ENCODE data around the gene CDYL.
"Not testable (repeated sequence)": the region's sequence is repeated elsewhere in the genome, so short reads cannot be mapped to it uniquely, and the experiment has no call there.

CDYL gene

DNA sequence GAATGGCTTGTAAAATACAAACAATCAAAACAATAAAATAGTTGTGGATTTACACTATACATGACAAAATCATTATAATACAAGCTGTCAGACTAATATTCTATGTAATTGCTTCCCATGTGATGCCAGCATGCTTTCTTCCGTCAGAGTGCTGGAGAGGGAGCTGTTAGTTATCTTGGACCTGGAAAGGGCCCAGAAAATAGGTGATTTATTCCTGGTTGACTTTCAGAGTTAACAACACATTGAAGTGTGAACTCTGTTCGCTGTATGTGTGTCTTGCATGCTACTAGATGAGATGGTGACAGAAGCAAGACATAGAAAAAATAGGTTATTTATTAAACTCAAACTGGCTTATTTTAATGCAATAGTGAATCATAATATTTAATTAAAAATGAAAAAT is 70.2 kb downstream of the CDYL start:
- no peak for DNase-seq (ENCODE audit: low read depth in 2 of 2)

DNA sequence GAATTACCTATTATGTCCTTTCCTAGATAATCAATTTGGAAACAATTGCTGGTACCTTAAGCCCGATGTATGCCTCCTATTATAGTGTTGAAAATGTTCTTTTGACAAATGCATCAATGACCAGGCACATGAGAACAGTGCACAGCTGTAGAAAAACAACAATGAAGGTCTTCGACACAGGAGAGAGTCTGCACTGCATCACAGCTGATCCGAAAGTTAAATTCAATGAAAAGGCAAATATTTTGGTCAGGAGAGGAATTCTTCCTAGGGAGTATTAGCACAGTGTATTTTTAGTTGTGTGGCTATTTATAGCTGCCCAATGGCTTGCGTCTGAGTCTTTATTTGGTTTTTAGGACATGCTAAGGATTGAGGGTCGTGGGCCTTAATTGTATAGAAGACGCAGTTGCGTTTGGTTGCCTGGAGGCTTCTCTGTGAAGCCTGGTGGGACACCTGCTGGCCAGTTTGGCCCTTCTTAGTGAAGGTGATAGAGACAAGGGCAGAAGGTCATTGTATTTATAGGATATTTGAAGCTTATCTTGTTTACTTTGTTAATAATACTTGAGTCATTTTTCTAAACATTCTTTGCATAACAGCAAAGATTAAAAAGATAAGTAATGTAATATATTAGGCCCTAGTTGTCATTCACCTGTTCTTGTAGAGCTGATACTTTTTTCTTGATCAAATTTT is 72.3 kb downstream of the CDYL start:
- DNase-seq (ENCODE audit: low read depth in 2 of 2) = no peak

DNA sequence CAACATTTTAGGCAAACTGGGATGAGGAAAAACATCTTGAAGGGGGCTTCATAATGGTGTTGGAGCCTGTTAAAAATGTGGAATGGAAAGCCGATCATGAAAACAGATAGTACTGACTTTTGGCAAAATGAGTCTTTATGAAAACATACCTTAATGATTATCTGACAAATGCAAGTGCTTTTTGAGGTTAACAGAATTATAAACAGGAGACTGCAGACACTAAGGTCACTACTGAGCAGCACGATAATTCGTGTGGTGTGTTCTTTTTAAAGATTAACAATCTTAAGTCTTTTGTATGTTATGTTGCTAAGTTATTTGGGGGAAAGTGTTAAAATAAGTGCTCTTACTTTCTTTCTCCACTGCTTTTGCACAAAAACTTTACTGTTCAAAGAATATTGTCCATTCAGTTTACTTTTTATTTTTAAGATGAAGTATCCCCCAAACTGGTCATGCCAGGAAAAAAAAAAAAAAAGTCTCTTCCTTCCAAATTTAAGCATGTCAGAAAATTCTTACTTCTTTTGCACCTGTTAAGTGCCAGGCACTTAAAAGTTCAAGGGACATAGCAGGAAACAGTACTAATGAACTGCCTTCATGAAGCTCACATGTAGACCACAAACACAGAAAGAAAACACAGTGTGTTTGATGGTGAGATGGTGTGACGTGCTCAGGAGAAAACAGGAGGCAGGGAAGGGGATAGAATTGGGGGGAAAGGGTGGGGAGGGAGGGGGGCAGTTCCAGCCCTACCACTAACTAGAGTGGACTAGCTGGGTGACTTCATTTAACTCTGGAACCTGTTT is 73.2 kb downstream of the CDYL start:
- no peak for DNase-seq (ENCODE audit: low read depth in 2 of 2)

DNA sequence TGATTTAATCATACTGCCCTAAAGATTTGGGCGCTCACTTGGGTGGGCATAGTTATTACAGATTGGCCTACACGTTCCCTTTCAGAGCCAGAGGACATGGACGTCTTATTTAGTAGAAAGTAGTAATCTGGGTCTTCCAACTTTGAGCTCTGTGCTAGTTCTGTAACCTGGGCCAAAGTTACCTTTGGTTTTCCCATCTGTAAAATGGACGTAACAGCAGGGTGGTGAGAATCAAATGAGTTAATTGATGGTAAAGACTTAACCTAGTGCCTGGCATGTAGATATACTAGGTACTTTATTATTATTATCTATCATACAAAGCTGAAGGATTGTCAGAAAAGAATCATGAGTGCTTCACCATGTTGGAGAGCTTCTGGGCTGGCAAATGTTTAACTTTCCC is 74.8 kb downstream of the CDYL start:
- no peak for DNase-seq (ENCODE audit: low read depth in 2 of 2)

DNA sequence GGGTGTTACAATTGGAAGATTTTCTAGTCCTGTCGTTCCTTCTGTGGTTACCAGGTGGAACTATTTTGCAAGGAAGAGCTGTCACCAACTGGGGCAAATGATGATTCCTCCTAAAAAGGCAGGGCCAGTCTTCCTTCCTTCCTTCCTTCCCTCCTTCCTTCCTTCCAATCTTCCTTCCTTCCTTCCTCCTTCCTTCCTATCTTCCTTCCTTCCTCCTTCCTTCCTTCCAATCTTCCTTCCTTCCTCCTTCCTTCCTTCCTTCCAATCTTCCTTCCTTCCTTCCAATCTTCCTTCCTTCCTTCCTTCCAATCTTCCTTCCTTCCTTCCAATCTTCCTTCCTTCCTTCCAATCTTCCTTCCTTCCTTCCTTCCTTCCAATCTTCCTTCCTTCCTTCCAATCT is 76.0 kb downstream of the CDYL start:
- DNase-seq (ENCODE audit: low read depth in 2 of 2) = not testable (repeated sequence)

DNA sequence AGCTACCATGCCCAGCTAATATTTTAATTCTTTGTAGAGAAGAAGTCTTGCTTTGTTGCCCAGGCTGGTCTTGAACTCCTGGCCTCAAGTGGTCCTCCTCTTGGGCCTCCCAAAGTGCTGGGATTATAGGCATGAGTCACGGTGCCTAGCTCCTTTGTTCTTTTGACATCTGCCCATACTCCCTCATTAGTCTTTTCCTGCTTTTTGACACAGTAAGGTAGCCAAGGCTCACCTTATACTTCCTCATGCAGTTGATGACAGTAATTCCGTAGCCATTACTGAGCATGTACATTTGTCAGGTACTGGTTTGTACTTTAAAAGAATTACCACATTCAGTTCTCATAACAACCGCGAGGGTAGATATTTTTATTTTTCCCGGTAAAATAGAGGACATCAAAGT is 76.7 kb downstream of the CDYL start:
- no peak for DNase-seq (ENCODE audit: low read depth in 2 of 2)

DNA sequence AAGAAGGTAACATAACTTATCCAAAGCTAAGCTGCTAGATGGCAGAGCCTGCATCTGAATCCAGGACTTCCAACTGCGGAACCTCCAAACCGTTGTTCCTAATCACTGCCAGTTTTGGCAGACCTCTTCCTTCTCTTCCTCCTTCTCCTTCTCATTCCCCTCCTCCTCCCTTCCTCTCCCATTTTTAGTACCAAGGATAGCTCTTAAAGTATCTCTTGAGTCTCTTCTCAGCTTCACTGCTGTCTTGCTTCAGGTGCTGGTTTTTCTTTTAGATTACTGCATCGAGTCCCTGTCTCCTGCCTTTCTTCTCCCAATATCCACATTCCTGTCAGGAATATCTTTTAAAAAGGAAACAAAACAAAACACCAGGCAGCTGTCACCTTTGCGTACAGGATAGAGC is 77.1 kb downstream of the CDYL start:
- DNase-seq (ENCODE audit: low read depth in 2 of 2) = no peak

DNA sequence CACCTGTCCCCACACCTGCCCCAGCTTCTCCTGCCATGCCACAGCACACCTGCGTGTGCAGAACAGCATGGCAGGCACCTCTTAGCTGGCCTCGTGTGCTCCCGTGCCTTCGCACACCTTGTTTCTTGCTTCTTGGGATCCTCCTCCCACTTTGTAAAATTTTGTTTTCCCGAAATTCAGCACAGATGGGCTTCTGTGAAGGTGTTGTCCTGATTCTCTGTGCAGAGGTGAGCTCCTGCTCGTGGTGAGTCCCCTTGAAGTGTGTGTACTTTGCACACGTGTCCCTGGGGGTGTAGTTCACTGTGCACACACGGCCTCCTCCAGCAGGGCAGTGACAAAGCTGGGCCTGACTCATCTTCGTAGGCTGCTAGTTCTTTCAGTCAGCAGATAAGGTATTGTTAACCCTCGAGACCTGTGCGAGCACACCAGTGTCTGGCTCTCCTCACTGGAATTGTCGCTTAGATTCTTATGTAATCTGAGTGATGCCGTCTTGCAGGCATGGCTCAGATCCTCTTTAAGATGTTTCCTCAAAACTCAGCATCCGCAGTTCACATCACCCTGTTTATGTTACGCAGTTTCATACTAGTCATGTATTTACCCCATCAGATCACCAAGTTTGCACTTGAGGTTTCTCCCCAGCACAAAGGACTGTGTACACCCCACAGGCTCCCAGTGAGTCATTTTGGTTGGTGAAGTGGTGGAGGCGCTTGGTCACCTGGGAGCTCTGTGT is 77.7 kb downstream of the CDYL start:
- no peak for DNase-seq (ENCODE audit: low read depth in 2 of 2)

DNA sequence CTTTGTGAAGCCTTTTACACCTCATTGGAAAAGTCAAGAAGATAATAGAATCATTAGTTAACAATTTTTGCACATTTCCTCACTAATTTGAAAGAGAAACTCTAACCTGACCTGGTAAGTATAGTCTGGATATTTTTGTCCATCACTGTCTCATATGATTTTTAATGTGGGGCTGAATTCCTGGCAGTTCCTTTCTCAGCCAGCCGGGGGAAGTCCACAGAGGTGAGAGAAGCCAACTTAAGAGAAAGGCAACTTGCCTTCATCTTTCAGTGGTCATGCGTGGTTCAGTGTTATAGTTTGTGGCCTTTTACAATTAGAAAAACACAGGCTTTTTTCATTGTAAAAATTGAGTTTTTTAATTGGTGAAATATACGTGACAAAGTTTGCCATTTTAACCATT is 80.6 kb downstream of the CDYL start:
- DNase-seq (ENCODE audit: low read depth in 2 of 2) = no peak

DNA sequence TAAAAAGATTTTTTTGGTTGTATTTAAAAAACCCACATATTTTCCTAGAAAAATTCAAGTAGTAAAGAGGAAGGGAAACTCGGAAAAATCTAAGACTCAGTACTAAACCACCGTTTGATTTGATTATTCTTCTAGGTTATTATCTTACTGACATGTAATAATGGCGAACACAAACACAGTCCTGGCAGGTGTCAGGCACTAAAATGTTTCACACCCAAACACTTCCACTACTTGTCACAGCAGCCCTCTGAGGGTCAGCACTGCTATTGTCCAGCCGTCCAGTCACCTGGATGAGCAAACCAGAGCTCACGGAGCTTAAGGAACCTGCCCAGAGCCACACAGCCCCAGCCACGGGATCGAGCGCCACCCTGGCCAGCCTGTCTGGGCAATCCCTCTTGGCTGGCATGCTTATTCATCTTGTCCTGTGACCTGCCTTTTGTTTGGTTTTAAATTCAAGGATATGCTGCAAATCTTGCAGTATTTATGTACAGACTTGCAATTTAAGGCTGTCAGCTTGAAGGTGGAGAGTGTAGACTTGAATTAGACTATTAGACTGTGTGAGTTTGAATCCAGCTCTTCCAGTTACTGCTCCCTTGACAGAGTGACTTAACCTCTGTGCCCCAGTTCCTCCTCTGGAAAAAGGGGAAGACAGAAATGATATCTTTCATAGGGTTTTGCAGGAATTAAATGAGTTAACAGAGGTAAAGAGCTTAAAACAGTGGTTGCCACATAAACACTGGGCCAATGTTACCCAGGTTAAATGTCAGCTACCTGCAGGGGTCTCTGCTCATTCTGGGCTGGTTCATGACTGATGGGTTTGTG is 82.2 kb downstream of the CDYL start:
- DNase-seq (ENCODE audit: low read depth in 2 of 2) = no peak

DNA sequence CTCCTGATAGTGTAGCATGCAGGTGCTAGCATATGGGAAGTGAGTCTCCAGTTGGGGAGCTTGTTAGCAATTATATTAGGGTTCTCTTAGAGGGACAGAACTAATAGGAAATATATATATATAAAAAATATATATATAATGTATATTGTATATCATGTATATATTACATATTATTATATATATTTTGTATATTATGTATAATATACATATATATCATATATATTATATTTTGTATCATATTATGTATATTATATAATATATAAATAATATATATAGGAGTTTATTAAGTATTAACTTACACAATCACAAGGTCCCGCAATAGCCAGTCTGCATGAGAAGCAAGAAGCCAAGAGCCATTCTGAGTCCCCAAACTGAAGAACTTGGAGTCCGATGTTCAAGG is 84.2 kb downstream of the CDYL start:
- no peak for DNase-seq (ENCODE audit: low read depth in 2 of 2)

DNA sequence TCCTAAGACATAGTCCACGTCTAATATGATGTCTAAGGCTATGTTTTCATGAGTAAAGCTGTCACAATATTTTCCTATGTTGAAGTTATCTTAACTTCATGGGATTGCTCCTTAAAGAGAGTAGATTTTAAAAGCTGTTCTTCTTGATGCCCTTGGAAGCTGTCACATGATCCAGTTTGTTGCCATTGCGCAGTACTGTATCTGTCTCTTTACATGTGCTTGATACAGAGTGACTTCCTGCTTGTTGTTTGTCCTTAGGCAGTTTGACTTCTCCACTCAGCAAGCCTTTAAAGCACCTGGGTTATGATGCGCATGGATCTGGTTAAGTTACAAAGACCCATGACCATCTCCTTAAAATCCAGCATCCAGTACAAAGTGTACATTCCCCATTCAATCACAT is 85.4 kb downstream of the CDYL start:
- DNase-seq (ENCODE audit: low read depth in 2 of 2) = no peak

DNA sequence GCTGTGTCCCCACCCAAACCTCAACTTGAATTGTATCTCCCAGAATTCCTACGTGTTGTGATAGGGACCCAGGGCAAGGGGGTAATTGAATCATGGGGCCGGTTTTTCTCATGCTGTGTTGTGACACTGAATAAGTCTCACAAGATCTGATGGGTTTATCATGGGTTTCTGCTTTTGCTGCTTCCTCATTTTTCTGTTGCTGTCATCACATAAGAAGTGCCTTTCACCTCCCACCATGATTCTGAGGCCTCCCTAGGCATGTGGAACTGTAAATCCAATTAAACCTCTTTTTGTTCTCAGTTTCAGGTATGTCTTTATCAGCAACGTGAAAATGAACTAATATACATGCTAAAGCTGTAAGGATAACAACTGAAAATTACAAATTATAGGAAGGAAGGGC is 88.3 kb downstream of the CDYL start:
- DNase-seq (ENCODE audit: low read depth in 2 of 2) = no peak

DNA sequence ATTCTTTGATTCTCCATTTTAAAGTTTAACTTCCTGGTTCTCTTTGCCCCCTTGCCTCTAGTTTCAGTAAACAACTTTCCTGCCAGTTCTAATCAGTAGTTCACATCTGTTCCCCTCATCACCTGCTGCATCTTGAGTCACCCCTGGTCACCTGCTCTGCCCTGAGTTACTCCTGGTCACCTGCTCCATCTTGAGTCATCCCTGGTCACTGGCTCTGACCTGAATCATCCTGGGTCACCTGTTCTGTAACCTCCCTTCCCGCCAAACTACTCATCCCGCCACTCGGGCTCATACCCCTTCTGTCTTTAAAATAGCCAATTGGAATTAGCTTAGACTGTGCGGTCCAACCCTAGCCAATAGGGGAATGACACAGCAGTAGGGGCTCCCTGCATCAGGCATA is 88.8 kb downstream of the CDYL start:
- DNase-seq (ENCODE audit: low read depth in 2 of 2) = not testable (repeated sequence)

DNA sequence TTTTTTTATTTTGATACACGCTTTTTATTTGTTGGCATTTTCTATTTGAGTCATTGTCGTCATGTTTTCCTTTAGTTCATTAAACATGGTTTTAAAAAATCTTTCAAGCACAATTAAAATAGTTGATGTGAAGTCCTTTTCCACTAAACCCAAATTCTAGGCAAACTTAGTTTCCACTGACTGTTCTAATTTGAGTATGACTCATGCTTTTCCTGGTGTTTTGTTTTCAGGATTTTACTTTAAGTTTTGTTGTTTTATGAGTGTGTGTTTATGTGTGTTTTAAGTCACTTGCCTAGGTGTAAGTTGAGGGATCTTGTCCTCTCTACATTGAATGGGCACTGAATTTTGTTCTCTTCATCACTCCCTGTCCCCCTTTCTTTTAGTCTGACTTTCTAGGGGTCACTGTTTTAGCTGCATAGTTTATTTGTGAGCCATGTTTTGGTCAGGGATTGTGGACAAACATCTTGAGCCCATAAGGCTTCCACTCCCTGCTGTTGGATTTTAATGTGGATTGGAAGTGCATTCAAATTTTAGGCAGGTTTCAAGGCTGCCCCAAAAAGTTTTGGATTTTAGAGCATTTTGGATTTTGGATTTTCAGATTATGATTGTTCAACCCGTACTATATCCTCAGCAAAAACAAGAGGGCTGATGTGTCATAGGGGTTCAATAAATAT is 94.8 kb downstream of the CDYL start:
- no peak for DNase-seq (ENCODE audit: low read depth in 2 of 2)

DNA sequence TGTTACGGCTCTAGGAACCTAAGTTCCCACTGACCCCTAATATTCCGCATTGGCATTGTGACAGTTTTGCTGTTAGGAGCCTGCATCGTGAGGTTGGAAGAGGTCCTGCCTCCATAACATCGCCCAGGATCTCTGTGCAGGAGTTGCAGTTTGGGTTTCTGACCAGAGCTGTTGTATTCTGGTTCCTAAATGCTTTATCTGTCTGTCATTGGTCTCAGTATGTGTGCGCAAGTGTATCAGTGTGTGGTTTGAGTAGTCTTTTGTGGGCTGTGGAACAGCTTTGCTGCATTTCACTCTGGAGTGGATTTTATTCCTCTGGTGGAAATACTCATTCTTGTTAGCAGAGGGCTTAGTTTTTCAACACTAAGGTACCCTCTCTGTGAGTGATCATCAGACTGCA is 95.6 kb downstream of the CDYL start:
- no peak for DNase-seq (ENCODE audit: low read depth in 2 of 2)

DNA sequence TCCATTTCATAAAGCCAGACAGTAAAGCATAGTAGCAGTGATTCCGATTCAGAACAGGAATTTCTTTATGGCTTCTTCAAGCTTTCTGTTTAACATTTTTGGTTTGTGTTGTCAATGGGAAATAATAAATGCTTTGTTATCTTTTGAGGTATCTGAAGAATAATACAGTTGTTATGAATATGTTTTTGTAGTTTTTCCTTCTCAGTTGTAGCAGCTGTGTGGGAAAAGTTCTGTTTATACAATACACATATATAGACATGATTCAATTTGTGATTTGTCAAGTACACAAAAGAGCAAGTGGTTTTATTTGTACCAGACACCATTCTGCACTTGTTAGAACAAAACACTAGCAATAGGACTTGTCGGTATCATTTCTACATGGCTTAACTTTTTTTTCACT is 96.6 kb downstream of the CDYL start:
- no peak for DNase-seq (ENCODE audit: low read depth in 2 of 2)

DNA sequence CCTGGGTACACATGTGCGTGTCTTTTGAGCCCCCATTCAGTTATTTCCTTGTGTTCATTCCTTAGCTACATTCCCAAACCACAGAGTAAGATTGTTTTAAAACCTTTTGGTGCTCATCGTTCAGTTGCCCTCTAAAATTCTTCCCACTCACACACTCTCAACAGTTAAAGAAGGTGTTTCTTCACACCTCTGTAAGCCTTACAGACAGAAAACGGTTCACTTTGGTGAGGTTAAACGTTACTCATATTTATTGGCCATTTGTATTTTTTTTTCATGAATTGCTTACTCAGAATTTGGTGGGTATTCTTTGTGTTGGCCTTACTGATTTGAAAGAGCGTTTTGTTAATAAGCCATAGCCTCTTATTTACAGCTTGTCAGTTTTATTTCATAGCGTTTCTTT is 97.7 kb downstream of the CDYL start:
- no peak for DNase-seq (ENCODE audit: low read depth in 2 of 2)

DNA sequence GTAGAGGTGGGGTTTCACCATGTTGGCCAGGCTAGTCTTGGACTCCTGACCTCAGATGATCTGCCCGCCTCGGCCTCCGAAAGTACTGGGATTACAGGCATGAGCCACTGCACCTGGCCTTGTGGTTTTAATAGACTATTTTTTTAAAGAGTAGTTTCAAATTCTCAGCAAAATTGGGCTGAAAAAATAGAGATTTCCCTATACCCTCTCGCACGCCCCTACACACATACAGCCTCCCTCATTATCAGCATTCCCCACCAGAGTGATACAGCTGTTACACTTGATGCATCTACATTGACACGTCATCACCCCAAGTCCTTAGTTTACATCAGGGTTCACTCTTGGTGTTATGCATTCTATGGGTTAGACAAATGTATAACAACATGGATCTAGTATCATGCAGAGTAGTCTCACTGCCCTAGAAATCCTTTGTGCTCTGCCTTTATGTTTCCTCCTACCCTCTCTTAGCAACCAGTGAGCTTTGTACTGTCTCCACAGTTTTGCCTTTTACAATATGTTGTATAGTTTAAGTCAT is 103.6 kb downstream of the CDYL start:
- DNase-seq (ENCODE audit: low read depth in 2 of 2) = no peak

DNA sequence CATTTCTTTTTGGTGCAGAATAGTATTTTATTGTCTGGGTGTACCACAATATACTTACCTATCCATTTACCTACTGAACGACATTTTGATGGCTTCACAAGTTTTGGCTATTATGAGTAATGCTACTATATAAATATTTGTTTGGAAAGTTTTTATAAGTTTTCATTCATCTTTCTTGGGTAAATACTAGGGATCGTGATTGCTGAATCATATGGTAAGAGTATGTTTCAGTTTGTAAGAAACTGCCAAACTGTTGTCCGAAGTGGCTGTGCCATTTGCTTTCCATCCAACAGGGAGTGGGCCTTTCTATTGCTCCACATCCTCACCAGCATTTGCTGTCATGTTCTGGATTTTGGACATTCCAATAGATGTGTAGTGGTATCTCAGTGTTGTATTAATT is 104.2 kb downstream of the CDYL start:
- no peak for DNase-seq (ENCODE audit: low read depth in 2 of 2)

DNA sequence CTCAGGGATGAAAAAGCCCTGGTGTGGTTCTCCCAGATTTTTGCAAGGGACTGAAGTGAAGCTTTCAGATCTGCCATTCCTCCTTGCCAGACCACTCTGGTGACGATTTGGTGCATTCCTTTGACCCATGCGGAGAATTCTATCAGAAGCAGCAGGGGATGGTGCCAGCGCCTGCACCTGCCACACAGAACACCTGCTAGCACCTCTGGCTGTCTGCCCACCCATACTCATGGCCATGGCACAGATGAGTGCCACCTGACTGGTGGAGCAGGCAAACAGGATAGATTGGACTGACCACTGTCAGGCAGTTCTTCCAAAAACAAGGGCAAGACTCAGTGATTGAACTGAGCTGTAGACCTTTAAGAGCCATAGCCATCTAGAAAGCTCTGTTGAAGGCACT is 107.1 kb downstream of the CDYL start:
- no peak for DNase-seq (ENCODE audit: low read depth in 2 of 2)
